Measurements from ENCODE around the gene IL12RB1.
"Not testable (repeated sequence)": the region's sequence is repeated elsewhere in the genome, so short reads cannot be mapped to it uniquely, and the experiment has no call there.

Gene IL12RB1

GRCh38 chr19:18044825-18045304 lies 41.9 kb downstream of the IL12RB1 start:
- DNase-seq: peak; percentile 87 to 88

- DNase-seq: no peak
These were observed 43.1 kb downstream of the IL12RB1 start for GRCh38 chr19:18043676-18044075.

GRCh38 chr19:18041054-18041453 lies 45.7 kb downstream of the IL12RB1 start:
- DNase-seq: no peak

GRCh38 chr19:18032102-18032501 lies 54.6 kb downstream of the IL12RB1 start:
- not testable (repeated sequence) for DNase-seq

GRCh38 chr19:18031401-18031800 lies 55.3 kb downstream of the IL12RB1 start:
- DNase-seq: not testable (repeated sequence)

- no peak for DNase-seq
These were observed 57.0 kb downstream of the IL12RB1 start for GRCh38 chr19:18029617-18030338.

GRCh38 chr19:18027151-18027550 lies 59.6 kb downstream of the IL12RB1 start:
- no peak for DNase-seq

GRCh38 chr19:18023622-18024251 lies 63.0 kb downstream of the IL12RB1 start:
- DNase-seq: peak; percentile 53 to 54

GRCh38 chr19:18021121-18021755 lies 65.5 kb downstream of the IL12RB1 start:
- DNase-seq: peak; percentile 64 to 68

GRCh38 chr19:18020212-18021085 lies 66.3 kb downstream of the IL12RB1 start:
- DNase-seq: no peak

- no peak for DNase-seq
These were observed 69.3 kb downstream of the IL12RB1 start for GRCh38 chr19:18017275-18018083.

- DNase-seq: no peak
These were observed 70.4 kb downstream of the IL12RB1 start for GRCh38 chr19:18016209-18016910.

- peak in 1 of 2 donors; percentile 49 for DNase-seq
These were observed 72.5 kb downstream of the IL12RB1 start for GRCh38 chr19:18014197-18014596.

GRCh38 chr19:18013210-18014111 lies 73.3 kb downstream of the IL12RB1 start:
- DNase-seq: no peak

GRCh38 chr19:18010149-18010548 lies 76.6 kb downstream of the IL12RB1 start:
- DNase-seq: no peak

GRCh38 chr19:18009412-18010066 lies 77.2 kb downstream of the IL12RB1 start:
- DNase-seq: peak; percentile 34 to 55
